Osteocyte (in vitro differentiated cells): ENCODE results near the gene VPS13D. TPM values are rescaled to one million over a fixed set of nuclear protein-coding genes. Genes with fewer than 3 reads are reported as not detected.

Experiments
- DNase-seq: peaks from one replicate; pipeline ENCODE4 v3.0.0; 2021; ENCODE audit warnings: mixed read lengths; ENCODE audit not compliant: unreplicated experiment; ENCODE audit errors: extremely low spot score
- H3K27ac Mint-ChIP-seq: one replicate; pipeline ENCODE4 v1.8.0; 2021; ENCODE audit warnings: mild to moderate bottlenecking, mixed read lengths; ENCODE audit not compliant: unreplicated experiment
- H3K27me3 Mint-ChIP-seq: one replicate; pipeline ENCODE4 v1.8.0; 2021; ENCODE audit warnings: mixed read lengths; ENCODE audit not compliant: unreplicated experiment
- H3K36me3 Mint-ChIP-seq: one replicate; pipeline ENCODE4 v1.8.0; 2021; ENCODE audit warnings: mixed read lengths; ENCODE audit not compliant: unreplicated experiment
- H3K4me1 Mint-ChIP-seq: one replicate; pipeline ENCODE4 v1.8.0; 2021; ENCODE audit warnings: mixed read lengths; ENCODE audit not compliant: unreplicated experiment
- H3K4me3 Mint-ChIP-seq: one replicate; pipeline ENCODE4 v1.8.0; 2021; ENCODE audit warnings: mild to moderate bottlenecking, moderate library complexity, mixed read lengths; ENCODE audit not compliant: unreplicated experiment
- H3K9me3 Mint-ChIP-seq: one replicate; pipeline ENCODE4 v1.8.0; 2021; ENCODE audit warnings: mixed read lengths; ENCODE audit not compliant: unreplicated experiment
- total RNA-seq: library from RNA; stranded (reverse); gene quantifications from 2 replicates; pipeline ENCODE4 v1.2.1, GENCODE V29; 2021
- TF ChIP-seq, protein P1 (sequence below): fragments of 200-600 bp; sonication (generic); IDR thresholded peaks from 2 replicates; pipeline ENCODE4 v1.5.0; 2021; ENCODE audit warnings: antibody characterized with exemption, mild to moderate bottlenecking, moderate library complexity

Gene VPS13D
- total RNA-seq, 1 donor from 2014 or later: 41.1 TPM

DNA sequence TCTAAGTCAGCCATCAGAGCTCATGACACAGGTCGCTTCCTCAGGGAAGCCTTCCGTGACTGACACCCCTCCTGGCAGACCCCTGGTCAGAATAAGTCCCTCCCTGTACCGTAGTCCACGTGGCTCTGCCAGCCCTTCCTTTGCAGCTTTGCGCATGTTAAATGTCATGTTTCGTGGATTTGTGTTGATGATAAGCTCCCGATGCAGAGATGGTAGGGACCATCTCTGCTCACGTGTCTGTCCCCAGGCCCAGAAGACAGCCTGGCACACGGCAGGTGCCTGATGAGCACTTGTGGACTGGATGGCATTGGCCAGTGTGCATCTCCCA lies 312.3 kb downstream of the VPS13D start:
- peak overlapping the region; percentile 15 for H3K27ac Mint-ChIP-seq
- peaks cover 4% of the 10 kb centered on the region for H3K9me3 Mint-ChIP-seq
- no peaks in the 10 kb centered on the region for H3K27me3 Mint-ChIP-seq
- TF ChIP-seq, protein P1, sequence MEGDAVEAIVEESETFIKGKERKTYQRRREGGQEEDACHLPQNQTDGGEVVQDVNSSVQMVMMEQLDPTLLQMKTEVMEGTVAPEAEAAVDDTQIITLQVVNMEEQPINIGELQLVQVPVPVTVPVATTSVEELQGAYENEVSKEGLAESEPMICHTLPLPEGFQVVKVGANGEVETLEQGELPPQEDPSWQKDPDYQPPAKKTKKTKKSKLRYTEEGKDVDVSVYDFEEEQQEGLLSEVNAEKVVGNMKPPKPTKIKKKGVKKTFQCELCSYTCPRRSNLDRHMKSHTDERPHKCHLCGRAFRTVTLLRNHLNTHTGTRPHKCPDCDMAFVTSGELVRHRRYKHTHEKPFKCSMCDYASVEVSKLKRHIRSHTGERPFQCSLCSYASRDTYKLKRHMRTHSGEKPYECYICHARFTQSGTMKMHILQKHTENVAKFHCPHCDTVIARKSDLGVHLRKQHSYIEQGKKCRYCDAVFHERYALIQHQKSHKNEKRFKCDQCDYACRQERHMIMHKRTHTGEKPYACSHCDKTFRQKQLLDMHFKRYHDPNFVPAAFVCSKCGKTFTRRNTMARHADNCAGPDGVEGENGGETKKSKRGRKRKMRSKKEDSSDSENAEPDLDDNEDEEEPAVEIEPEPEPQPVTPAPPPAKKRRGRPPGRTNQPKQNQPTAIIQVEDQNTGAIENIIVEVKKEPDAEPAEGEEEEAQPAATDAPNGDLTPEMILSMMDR: no peak
- H3K4me1 Mint-ChIP-seq: peaks cover 36% of the 10 kb centered on the region
- DNase-seq: no peak
- peaks cover 2% of the 10 kb centered on the region for H3K36me3 Mint-ChIP-seq
- no peak overlapping the region for H3K4me3 Mint-ChIP-seq

DNA sequence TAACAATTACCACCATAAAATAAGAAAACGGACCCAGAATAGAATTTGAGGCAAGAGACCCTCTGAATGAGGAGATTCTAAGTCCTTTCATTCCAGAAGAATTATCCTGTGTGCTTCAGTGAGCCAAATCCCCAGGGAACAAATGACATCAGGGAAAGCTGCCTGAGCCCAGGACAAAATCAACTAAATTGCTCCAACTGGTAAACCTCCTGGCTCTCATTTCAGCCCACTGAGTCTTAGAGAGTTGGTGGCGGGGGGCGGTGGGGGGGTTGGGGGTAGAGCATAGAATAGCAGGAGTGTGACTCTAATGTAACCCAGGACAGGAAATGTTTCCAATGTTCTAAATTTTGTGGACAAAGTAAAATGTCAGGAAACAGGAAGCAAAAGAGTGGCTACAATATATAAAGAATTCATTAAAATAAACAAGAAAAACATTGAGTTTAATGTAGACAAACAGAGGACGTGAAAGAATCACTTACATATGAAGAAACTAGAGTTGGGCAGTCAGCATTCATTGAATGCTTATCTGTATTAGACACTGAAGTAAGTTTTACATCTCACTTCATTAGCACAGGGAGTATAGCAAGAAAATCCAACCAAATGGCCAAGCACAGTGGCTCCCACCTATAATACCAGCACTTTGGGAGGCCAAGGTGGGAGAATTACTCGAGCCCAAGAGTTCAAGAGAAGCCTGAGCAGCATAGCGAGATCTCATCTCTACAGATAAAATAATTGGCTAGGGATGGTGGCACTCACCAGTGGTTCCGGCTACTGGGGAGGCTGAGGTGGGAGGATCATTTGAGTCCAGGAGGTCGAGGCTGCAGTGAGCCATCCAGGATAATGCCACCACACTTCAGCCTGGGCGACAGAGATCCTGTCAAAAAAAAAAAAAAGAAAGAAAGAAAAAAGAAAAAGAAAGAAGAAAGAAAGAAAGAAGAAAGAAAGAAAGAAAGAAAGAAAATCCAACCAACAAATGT lies 313.1 kb downstream of the VPS13D start:
- Mint-ChIP-seq H3K9me3 (no peaks in the 10 kb centered on the region), H3K27ac (no peak overlapping the region), H3K36me3 (no peaks in the 10 kb centered on the region), H3K4me3 (no peak overlapping the region), H3K27me3 (no peaks in the 10 kb centered on the region), H3K4me1 (peaks cover 42% of the 10 kb centered on the region)
- TF ChIP-seq, protein P1: no peak
- no peak for DNase-seq

DNA sequence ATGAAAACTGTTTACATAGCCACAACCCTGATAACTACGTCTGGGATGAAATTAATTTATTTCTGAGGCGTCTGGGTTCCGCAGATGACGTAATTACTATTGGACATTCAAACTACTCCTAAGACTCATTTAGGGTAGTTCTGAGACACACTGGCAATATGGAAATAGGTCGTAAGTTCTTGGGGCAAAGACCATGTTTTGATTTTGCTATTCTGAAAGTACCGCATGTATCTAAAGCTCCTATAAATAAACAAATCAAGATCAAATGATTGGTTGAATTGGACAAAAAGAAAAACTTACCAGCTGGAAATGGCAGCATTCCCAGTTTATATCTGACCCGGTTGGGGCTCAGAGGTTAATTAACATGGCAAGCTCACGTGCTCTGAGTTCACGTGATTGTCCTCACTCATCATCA lies 313.9 kb downstream of the VPS13D start:
- Mint-ChIP-seq H3K9me3 (no peaks in the 10 kb centered on the region), H3K4me3 (no peak overlapping the region), H3K4me1 (peaks cover 42% of the 10 kb centered on the region), H3K27ac (no peak overlapping the region), H3K36me3 (no peaks in the 10 kb centered on the region), H3K27me3 (no peaks in the 10 kb centered on the region)
- no peak for DNase-seq
- TF ChIP-seq, protein P1: no peak

DNA sequence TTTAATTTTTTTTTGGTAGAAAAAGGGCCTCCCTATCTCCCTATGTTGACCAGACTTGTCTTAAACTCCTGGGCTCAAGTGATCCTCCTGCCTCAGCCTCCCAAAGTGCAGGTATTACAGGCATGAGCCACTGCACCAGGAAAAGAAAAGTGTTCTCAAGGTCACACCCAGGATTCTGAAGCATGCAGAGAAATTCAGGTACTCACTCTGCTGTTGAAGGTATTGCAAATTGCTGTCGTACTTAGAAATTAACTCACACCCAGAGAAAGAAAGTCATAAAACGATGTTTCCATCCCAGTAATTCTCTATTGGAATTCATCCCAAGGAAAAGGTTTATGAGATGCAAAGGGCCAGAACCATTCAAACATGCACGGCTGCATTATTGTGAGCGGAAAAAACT lies 314.5 kb downstream of the VPS13D start:
- TF ChIP-seq, protein P1: no peak
- no peaks in the 10 kb centered on the region for H3K36me3 Mint-ChIP-seq
- H3K27ac Mint-ChIP-seq: no peak overlapping the region
- no peaks in the 10 kb centered on the region for H3K9me3 Mint-ChIP-seq
- H3K4me3 Mint-ChIP-seq: no peak overlapping the region
- peaks cover 43% of the 10 kb centered on the region for H3K4me1 Mint-ChIP-seq
- no peak for DNase-seq
- H3K27me3 Mint-ChIP-seq: no peaks in the 10 kb centered on the region

DNA sequence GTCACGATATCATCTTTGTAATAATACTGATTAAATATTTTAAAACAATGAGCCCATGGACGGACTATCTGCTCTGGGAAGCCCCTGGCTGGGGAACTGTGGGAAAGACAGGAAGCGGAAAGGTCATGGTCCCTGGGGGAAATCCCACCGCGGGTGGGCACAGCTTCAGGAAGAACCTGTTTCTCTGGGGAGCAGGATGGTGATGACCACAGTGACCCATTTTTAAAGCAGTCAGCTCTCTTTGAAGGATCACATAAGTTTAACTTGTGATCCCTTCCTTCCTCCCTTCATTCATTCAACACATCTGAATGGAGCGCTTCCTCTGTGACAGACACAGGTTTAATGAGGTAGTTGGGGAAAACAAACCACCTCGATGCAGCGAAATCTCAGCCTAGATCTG lies 315.2 kb downstream of the VPS13D start:
- Mint-ChIP-seq H3K4me1 (peaks cover 43% of the 10 kb centered on the region), H3K4me3 (no peak overlapping the region), H3K27me3 (no peaks in the 10 kb centered on the region), H3K9me3 (no peaks in the 10 kb centered on the region), H3K27ac (no peak overlapping the region), H3K36me3 (no peaks in the 10 kb centered on the region)
- TF ChIP-seq, protein P1: no peak
- no peak for DNase-seq
